ENCODE data around the gene TBL1Y.

GRCh38 chrY:6894496-6894895 is 16.0 kb upstream of the TBL1Y start:
- no peak for TF ChIP-seq TFAP4 (IDR thresholded peaks at IDR 0.05; ENCODE audit: borderline replicate concordance, low read depth)
- no peak for TF ChIP-seq ZNF761 (CRISPR knock-in tag; conservative IDR thresholded peaks at IDR 0.05)
- TF ChIP-seq ARID4A (CRISPR knock-in tag; IDR thresholded peaks at IDR 0.05; ENCODE audit: borderline replicate concordance) = no peak
- no peak for TF ChIP-seq TAF1 (CRISPR knock-in tag; IDR thresholded peaks at IDR 0.05)
- TF ChIP-seq CTCF (CRISPR knock-in tag; IDR thresholded peaks at IDR 0.05) = no peak

Measured in HepG2 (cell line).